Glomerular visceral epithelial cell (primary cell): ENCODE results near the gene MMEL1.
"Not testable (repeated sequence)": the region's sequence is repeated elsewhere in the genome, so short reads cannot be mapped to it uniquely, and the experiment has no call there.

Experiments used
- DNase-seq: peaks from one replicate; pipeline ENCODE4 v3.0.0-alpha.2; 2016; ENCODE audit errors: extremely low spot score

The MMEL1 gene

DNA sequence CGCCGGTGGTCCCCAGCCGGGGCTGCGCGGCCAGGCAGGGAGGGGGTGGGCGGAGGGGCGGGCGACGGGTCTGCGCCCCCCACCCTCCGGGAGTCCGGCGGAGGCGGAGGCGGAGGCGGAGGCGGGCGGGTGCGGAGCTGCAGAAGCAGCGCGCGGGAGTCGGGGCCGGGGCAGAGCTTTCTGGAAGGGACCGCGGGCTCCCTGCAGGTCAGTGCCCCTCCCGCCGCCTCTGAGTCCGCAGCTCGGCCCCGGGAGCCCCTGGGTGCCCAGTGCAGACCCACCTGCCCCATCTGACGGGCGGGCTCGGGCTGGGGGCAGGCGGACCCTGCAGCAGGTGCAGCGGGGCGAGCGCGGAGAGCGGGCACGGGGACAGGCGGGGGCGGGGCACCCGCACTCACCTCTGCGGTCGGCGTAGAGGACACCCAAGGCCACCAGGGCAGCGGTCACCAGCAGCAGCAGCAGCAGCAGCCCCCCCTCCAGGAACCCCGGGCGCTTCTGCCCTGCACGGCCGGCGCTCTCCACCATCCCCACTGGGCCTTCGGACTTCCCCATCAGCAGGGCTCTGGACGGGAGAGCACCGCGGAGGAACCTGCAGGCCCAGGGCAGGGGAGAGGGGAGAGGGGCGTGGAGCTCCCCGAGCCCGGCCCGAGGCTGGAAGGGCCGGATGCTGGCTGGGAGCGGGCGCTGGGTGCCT is 3.7 kb downstream of the MMEL1 start:
- no peak for DNase-seq

GRCh38 chr1:2628191-2628932 is 4.5 kb downstream of the MMEL1 start:
- no peak for DNase-seq

- no peak for DNase-seq
These were observed 5.1 kb downstream of the MMEL1 start for GRCh38 chr1:2627746-2628145.

- not testable (repeated sequence) for DNase-seq
These were observed 7.1 kb downstream of the MMEL1 start for GRCh38 chr1:2625748-2626147.

- no peak for DNase-seq
These were observed 7.5 kb downstream of the MMEL1 start for GRCh38 chr1:2625311-2625710.

- DNase-seq: no peak
These were observed 8.0 kb downstream of the MMEL1 start for GRCh38 chr1:2624735-2625300.

DNA sequence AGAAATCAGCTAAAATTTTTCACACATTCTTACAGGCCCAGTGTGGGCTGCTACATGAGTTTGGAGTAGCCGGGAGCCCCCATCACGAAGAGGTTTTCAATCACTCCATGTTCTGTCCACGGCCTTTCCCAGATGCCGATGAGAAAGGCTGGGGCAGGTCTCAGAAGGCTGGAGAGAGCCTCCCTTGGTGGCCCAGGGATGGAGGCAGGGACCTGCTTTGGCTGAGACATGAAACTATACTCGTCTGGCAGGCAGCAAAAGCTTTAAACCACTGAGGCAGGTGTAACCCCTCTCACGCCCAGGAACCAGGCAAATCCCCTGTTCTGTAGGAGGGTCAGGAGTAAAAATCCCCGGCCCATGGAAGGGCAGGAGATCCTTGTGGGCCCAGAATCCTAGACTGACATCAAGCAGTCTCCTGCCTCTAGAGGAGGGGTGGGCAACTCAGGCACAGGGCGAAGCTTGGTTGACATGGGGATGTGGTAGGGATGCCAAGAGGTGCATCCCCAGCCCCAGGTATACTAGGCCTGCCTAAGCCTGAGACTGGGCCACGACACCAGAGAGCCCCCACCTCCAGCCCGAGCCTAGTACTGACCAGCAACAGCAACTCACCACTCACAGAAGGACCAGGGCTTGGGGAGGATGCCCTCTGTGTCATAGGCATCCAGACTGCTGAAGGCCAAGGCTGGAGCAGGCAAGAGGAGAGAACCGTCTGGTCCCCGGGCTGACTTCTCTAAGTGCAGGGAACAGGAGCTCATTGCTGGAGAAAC is 9.1 kb downstream of the MMEL1 start:
- DNase-seq: no peak

DNA sequence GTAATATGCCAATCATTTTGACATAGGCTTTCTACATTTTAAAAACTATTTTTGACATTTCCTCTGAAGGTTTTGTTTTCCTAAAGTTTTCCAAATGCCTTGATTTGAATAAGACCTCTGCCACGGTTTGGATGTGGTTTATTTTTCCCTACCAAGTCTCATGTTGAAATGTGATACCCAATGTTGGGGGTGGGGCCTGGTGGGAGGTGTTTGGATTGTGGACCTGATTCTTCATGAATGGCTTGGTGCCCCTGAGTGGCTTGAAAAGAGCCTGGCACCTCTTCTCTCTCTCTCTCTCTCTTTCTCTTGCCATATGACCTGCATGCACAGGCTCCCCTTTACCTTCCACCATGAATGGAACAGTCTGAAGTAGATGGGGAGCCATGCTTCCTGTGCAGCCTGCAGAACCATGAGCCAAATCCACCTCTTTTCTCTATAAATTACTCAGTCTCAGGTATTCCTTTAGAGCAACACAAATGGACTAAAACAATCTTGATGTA is 14.8 kb downstream of the MMEL1 start:
- DNase-seq: no peak

DNA sequence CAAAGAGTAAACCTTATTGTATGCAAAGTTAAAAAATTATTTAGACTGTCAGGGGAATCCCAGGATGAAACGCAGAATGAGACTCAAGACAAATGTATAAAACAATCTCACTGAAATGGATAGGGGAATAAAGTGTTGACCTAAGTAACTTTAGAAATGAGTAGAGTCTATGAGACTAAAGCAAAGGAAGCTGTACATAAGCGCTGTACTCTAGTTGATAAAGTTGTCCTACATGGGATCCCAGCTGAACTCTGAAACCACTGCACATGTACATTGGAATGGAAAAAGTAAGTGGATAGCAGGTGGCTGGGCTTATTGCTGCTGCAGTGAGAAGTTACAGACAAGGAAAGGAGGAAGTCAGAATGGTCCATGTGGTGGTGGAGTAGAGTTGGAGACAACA is 18.7 kb downstream of the MMEL1 start:
- no peak for DNase-seq

DNA sequence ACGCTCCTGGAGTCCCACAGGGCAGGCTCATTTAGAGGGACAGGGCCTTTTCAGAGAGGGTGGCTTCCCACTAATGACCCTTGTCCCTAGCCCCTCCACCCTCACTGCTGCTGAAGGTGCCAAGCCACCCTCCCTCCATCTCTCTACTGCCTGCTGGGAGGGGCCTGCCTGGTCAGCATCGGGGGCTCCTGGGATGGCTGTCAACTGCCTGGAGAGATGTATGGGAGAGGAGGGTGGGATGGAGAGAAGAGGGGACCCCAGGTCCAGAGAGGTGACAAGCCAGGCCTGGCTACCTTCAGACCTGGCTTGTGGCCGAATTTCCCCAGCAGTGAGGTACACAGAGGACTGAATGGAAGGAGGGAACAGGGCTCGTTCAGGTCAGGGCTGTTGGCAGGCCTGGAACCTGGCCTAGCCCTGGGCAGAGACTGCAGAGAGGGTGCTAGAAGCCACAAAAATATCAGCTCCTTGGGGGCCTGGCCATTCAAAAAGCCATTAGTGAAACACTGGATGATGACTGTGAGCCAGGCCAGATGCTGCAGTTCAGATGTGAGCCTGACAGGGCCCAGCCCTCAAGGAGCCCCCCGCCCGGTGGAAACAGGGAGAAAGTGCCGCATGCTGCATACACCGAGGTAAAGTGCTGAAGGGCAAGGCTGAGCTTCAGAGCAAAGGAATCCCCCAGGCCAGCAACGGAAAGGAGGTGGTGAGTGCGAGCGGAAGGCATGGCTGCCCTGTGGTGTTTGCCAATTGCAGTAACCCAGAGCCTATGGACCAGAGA is 20.0 kb downstream of the MMEL1 start:
- no peak for DNase-seq

- no peak for DNase-seq
These were observed 21.0 kb downstream of the MMEL1 start for GRCh38 chr1:2611621-2612437.

DNA sequence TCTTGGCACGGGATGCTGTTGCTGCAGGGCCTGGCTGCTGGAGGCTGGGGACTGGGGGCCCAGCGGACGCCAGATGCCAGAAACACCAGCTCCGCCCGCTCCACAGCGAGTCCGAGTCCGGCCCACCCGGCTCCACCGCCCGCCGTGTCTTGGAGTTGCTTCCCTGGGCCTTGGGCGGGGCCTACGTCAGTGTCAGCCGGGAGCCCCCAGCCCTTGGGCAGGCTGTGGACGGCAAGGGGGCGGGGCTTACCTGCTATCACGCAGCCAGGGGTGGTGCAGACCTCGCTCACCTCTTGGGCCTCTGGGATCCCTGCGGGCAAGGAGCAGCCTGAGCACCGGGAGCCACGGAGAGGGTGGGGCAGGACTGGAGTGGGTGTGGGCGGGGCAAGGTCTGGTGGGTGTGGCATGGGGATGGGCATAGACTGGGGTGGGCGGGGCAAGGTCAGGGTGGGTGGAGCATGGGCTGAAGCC is 21.8 kb downstream of the MMEL1 start:
- no peak for DNase-seq

DNA sequence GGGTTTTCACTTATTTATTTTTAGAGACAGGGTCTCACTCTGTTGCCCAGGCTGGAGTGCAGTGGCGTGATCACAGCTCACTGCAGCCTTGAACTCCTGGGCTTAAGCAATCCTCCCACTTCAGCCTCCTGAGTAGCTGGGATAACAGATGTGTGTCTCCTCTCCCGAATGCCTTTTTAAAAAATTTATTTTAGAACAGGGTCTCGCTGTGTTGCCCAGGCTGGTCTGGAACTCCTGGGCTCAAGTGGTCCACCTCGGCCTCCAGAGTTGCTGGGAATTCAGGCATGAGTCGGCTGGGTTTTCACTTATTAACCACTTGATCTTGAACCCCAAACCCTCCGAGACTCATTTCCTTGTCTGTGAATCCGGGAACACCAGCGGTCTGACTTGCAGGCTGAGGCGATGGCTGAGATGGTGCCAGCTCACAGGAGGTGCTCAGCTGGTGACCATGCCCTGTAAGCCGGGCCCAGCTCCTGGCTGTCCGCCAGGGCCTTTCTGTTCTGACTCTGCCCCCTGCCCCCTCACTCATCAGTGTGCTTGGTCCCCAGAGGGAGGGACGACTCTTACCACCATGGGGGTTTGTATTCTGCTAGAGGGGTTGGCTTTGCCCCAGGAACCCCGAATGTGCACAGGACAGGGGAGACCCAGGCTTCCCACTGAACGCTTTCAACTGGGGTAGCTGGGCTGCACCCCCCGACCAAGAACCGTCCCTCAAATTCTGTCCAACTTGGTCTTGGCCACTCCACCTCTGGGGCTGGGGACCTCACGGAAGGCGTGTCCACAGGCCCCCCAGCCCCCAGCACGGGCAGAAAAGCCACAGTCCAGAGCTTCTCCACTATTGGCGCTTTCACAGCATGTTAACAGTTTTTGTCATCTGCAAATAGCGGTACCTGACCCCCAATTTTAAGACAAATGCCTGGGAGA is 22.5 kb downstream of the MMEL1 start:
- peak; percentile 17 for DNase-seq

DNA sequence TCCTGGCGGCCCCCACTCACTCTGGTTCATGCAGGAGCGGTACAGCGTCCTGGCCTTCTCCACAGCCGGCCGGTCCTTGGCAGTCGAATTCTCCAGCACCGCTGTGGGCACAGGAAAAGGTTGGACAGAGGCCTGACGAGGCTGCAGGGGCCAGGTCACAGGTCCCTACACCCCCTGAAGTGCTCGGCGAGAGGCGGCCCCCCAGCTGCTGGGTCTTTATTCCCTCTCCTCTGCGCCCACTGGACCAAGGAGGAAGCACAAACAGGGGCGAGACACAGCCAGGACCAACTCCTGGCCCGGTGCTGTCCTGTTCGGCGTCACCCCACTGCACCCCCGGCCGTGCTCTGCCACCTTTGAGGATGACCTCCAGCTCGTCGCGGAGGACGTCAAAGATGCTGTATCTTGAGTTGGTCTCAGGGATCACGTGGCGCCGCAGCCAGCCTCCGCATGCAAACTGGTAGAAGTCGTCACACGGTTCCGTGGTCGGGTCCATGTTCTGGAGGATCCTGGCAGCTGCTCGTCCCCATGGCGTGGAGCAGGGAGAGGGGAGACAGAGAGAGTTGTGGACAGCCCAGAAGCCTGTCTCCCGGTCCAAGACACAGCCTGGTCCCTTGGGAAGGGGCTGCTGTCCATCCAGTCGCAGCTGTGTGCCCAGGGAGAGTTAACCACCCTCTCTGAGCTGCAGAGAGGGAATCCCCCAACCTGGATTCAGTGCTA is 23.3 kb downstream of the MMEL1 start:
- no peak for DNase-seq

DNA sequence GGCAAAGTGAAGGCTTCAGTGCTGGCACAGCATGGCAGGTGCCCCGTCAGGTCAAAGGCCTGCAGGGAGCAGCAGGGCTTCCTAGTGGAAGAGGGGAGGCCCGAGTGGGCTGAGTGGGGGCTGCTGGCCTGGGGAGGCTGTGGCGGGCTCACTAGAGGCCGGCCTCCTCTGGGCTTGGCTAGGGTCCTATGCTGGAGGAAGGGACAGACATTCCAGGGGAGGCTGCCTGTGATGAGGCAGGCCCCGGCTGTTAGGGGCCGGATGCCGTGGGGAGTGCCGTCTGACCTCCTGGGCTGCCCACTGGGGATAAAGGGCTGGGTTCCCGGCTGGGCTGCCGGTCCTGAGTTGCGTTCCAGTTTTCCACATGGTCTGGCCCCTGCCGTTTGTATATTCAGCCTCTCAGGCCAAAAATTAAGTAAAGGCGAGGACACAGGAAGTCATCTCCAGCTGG is 25.1 kb downstream of the MMEL1 start:
- DNase-seq: no peak

DNA sequence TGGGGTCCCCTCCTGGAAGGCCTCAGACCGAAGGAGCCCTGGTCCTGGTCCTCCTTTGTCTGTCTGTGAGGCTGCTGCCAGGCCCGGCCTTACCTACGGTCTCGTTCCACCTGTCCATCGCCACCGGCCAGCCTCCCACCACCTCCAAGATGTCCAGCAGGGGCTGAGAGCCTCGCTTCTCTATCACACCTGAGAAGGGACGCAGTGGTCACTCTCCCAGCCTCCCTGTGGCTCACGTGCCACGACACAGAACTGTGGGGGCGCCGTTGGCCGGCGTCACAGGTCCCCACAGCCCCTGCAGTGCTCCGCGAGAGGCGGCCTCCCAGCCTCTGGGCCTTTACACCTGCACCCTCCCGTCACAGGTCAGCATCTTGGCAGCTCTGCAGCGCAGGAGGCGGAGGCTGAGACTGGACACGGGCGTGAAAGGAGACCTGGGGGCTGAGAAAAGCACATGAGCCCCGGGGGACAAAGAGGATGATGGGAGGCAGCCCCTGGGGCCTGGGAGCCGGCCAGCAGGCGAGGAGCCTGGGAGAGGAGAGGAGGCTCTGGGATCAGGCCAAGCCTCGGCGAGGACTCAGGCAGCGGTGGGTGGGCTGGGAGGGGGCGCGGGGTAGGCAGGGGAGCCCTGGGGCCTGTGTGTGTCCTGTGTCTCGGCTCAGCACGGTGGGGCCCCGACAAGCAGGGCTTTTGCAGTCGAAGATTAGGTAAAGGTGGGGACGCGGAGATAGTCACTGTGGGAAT is 25.8 kb downstream of the MMEL1 start:
- DNase-seq: no peak

DNA sequence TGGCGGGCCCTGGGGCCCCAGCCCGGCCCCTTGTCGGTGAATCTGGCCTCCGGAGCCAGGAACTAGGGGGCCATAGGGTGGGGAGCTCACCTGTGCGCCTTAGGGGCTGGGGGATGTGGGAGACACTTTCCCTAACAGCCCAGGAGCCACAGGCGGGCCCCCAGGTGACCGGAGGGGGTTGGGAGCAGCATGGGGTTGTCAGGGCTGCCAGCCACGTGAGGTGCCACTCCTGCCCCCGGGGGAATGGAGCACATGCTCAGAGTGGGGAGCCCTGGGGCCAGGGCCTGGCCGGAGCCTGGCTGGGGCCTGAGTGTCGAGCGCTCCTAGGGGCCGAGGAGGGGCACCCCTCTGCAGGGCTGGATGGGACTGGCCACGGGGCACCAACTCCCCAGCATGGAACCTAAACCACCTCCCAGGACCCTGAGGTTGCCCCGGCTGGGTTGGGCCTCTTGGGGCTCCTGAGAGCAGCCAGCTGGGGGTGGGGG is 26.4 kb downstream of the MMEL1 start:
- DNase-seq: no peak
